Body of pancreas (tissue), 4 donors: ENCODE results near the gene BRD8. TPM values are rescaled to one million over a fixed set of nuclear protein-coding genes. Genes with fewer than 3 reads are reported as not detected.

ENCODE experiments used
- ATAC-seq: fragments of 150-250 bp; one replicate; pipeline ENCODE4 v1.9.1; 2016
- DNase-seq, 4 donors: peaks; one replicate each; pipeline ENCODE4 v3.0.0-alpha.2; 2019
- H3K27ac ChIP-seq, 4 donors: fragments of 200-600 bp; sonication (generic); 1 replicate in 3 of 4; 2 replicates in 1 of 4; pipeline versions ENCODE4 v1.5.1 to v1.6.1; 2016 to 2019; ENCODE audit warnings: mild to moderate bottlenecking in 1 of 4, mixed read lengths in 1 of 4, moderate library complexity in 1 of 4
- H3K27me3 ChIP-seq, 2 donors: fragments of 200-600 bp; sonication (generic); one replicate each; pipeline ENCODE4 v1.6.0; 2016; ENCODE audit warnings: mild to moderate bottlenecking in 1 of 2
- H3K36me3 ChIP-seq, 2 donors: fragments of 200-600 bp; sonication (generic); replicated peaks in 1 of 2; 2 replicates each; pipeline ENCODE4 v1.5.1; 2016; ENCODE audit warnings: low read depth in 2 of 2; ENCODE audit not compliant: insufficient read depth in 1 of 2
- H3K4me1 ChIP-seq: fragments of 200-600 bp; sonication (generic); one replicate; pipeline ENCODE4 v1.6.0; 2016
- H3K4me3 ChIP-seq, 2 donors: fragments of 200-600 bp; sonication (generic); 1 replicate in 1 of 2; 2 replicates in 1 of 2; pipeline ENCODE4 v1.5.1; 2016 to 2019
- H3K9me3 ChIP-seq, 3 donors: fragments of 200-600 bp; sonication (generic); 1 replicate in 2 of 3; 2 replicates in 1 of 3; pipeline ENCODE4 v1.5.1; 2016
- POLR2A ChIP-seq, 3 donors: fragments of 450-650 bp; IDR thresholded peaks; one replicate each; pipeline ENCODE4 v1.6.1; 2016; ENCODE audit warnings: antibody characterized with exemption in 3 of 3, mild to moderate bottlenecking in 2 of 3
- WGBS, 2 donors: methylation state at CpG; one replicate each; pipeline ENCODE4 v1.1.5; 2017; 5-methylcytosine and 5-hydroxymethylcytosine counted together
- intact Hi-C: fragments of 100-400 bp; cut with DNase I; formaldehyde crosslinking; loops from one replicate; pipeline ENCODE4 v1.15.1; 2023
- total RNA-seq, 2 donors: library from RNA; depleted of rRNA; stranded (reverse); fragments of >200 nt; gene quantifications; one replicate each; pipeline ENCODE4 v1.1.0, GENCODE V29; 2016
- TF ChIP-seq, protein P1 (sequence below), 7 experiments: fragments of 450-650 bp in 4 of 7; fragments of 200-600 bp in 3 of 7; sonication (generic) in 3 of 7; IDR thresholded peaks; one replicate each; pipeline ENCODE4 v1.5.1; 2016 to 2019; ENCODE audit warnings: antibody characterized with exemption in 7 of 7

The BRD8 gene
- total RNA-seq, 2 donors from 2014 or later = 44.9 to 52.1 TPM

DNA sequence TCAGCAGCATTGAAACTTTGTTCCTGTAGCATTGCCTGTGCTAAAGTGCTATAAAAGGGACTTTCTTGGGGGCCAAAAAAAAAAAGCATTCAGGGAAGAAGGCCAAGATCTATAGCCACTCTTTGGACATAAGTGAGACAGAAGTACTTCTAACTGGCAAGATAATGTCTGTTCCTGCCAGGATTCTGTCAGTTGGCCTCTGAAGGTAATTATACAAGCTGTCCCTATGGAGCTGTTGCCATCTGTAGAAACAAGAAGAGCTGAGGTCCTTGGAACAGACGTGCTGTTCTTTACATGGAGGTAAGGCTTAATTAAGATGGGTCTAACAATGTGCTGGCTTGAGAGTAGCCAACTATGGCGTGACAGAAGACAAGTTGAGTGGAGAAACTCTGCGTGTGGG is 10.2 kb upstream of the BRD8 start:
- ATAC-seq (no peak), DNase-seq (no peak)
- Histone ChIP-seq H3K4me3 (no peak overlapping the region), H3K27me3 (no peaks in the 10 kb centered on the region), H3K4me1 (no peaks in the 10 kb centered on the region), H3K36me3 (peaks cover 5 to 28% of the 10 kb centered on the region in 2 donors), H3K27ac (no peak overlapping the region), H3K9me3 (no peaks in the 10 kb centered on the region)
- intact Hi-C loops = no loop called here
- WGBS, 2 donors = 92 to 94% methylated on average over 3 of the region's 3 CpGs
- TF ChIP-seq POLR2A (IDR thresholded peaks at IDR 0.05) = no peak
- TF ChIP-seq, protein P1, sequence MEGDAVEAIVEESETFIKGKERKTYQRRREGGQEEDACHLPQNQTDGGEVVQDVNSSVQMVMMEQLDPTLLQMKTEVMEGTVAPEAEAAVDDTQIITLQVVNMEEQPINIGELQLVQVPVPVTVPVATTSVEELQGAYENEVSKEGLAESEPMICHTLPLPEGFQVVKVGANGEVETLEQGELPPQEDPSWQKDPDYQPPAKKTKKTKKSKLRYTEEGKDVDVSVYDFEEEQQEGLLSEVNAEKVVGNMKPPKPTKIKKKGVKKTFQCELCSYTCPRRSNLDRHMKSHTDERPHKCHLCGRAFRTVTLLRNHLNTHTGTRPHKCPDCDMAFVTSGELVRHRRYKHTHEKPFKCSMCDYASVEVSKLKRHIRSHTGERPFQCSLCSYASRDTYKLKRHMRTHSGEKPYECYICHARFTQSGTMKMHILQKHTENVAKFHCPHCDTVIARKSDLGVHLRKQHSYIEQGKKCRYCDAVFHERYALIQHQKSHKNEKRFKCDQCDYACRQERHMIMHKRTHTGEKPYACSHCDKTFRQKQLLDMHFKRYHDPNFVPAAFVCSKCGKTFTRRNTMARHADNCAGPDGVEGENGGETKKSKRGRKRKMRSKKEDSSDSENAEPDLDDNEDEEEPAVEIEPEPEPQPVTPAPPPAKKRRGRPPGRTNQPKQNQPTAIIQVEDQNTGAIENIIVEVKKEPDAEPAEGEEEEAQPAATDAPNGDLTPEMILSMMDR (IDR thresholded peaks at IDR 0.05) = no peak

DNA sequence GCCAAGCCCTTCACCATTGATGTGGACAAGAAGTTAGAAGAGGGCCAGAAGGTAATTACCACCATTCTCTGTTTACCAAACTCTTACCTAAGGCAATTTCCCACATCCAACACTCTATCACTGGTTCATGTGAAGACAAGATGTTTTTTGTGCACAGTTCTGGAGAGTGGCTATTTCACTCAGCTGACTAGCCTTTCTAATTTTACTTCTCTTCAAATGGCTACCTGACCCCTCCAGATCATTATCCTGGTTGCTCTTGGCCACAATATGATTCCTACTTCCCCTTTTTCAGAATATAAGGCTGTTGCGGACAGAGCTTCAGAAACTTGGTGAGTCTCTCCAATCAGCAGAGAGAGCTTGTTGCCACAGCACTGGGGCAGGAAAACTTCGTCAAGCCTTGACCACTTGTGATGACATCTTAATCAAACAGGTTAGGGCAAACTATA is 7.6 kb upstream of the BRD8 start:
- Histone ChIP-seq H3K36me3 (peaks cover under 1 to 15% of the 10 kb centered on the region in 2 donors), H3K27ac (no peak overlapping the region)
- 75 to 85% methylated on average over 2 of the region's 2 CpGs for WGBS, 2 donors

DNA sequence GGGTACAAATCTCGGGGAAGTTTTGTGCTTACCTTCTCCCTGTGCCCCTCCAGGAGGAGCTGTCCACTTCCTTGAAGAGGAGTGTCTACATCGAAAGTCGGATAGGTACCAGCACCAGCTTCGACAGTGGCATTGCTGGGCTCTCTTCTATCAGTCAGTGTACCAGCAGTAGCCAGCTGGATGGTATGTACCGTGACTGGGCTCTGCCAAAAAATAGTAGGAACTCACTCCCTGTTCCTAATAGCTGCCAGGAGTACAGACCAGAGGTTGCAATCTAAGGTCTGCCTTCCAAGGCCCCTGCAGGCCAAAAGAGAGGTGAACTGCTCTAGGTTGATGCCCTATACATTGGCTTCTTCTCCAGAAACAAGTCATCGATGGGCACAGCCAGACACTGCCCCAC is 4.4 kb upstream of the BRD8 start:
- Histone ChIP-seq H3K36me3 (peaks cover 0 to under 1% of the 10 kb centered on the region in 2 donors), H3K4me1 (peaks cover 8% of the 10 kb centered on the region), H3K4me3 (no peak overlapping the region), H3K27me3 (no peaks in the 10 kb centered on the region), H3K9me3 (no peaks in the 10 kb centered on the region), H3K27ac (no peak overlapping the region)
- ATAC-seq = no peak
- DNase-seq = no peak
- WGBS, 2 donors = 79 to 84% methylated on average over 5 to 6 of the region's 6 CpGs
- TF ChIP-seq, protein P1 (IDR thresholded peaks at IDR 0.05) = no peak
- no peak for TF ChIP-seq POLR2A (IDR thresholded peaks at IDR 0.05)
- intact Hi-C loops = no loop called here

More for the DNA sequence above, 7.6 kb upstream of the BRD8 start:
- intact Hi-C loops = no loop called here
- ATAC-seq = no peak
- Histone ChIP-seq H3K4me3 (no peak overlapping the region), H3K27me3 (no peaks in the 10 kb centered on the region), H3K9me3 (no peaks in the 10 kb centered on the region), H3K4me1 (no peaks in the 10 kb centered on the region)
- DNase-seq = no peak
- TF ChIP-seq POLR2A (IDR thresholded peaks at IDR 0.05) = no peak
- TF ChIP-seq, protein P1 (IDR thresholded peaks at IDR 0.05) = no peak

DNA sequence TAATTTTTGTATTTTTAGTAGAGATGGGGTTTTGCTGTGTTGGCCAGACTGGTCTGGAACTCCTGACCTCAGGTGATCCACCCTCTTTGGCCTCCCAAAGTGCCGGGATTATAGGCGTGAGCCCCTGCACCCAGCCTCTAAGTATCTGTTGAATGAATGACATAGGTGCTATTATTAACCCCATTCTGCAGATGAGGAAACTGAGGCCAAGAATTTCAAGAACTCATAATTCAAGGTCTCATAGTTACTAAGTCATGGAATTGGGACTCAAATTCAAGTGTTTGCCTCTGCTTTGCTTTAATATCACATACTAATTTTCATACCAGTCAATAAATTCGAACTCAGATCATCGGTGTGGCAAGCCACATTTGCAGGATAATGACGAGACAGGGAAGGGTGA is 2.4 kb upstream of the BRD8 start:
- 79 to 80% methylated on average over 5 of the region's 5 CpGs for WGBS, 2 donors
- TF ChIP-seq, protein P1 (IDR thresholded peaks at IDR 0.05) = no peak
- TF ChIP-seq POLR2A (IDR thresholded peaks at IDR 0.05) = no peak
- no peaks in the 10 kb centered on the region for H3K9me3 ChIP-seq
- ATAC-seq (no peak), DNase-seq (no peak)
- no peaks in the 10 kb centered on the region for H3K36me3 ChIP-seq
- no peak overlapping the region for H3K4me3 ChIP-seq
- H3K27me3 ChIP-seq = no peaks in the 10 kb centered on the region
- intact Hi-C loops = no loop called here
- H3K27ac ChIP-seq = no peak overlapping the region
- H3K4me1 ChIP-seq = peaks cover 21% of the 10 kb centered on the region

DNA sequence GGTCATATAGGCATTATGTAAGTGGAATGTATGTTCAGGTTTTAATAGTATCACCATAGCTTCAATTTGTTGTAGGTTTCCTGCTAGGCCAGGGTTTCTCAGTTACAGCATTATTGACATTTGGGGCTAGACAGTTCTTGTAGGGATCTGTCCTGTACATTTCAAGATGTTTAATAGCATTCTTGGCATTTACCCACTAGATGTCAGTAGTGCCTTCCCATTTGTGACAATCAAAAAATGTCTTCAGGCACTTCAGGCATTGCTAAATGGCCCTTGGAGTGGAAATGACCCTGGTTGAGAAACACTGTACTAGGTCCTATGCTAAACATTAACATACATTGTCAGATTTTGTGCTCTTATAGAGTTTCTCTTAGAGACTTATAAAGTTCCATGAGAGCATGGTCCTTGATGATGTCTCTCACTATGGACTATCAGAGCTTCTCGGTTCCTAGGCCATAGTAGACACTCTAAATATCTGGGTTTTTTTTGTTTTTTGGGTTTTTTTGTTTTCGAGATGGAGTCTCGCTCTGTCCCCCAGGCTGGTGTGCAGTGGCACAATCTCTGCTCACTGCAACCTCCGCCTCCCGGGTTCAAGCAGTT is 1.9 kb upstream of the BRD8 start:
- no peaks in the 10 kb centered on the region for H3K27me3 ChIP-seq
- H3K27ac ChIP-seq = no peak overlapping the region
- no peak overlapping the region for H3K4me3 ChIP-seq
- ATAC-seq (no peak), DNase-seq (no peak)
- TF ChIP-seq POLR2A (IDR thresholded peaks at IDR 0.05) = no peak
- TF ChIP-seq, protein P1 (IDR thresholded peaks at IDR 0.05) = peak in 3 of 7 experiments; percentile 13 to 29 (median 25)
- H3K36me3 ChIP-seq = no peaks in the 10 kb centered on the region
- peaks cover 21% of the 10 kb centered on the region for H3K4me1 ChIP-seq
- 64 to 68% methylated on average over 5 of the region's 5 CpGs for WGBS, 2 donors
- intact Hi-C loops = no loop called here
- no peaks in the 10 kb centered on the region for H3K9me3 ChIP-seq
